ENCODE data around the gene LAMTOR2. TPM values are rescaled to one million over a fixed set of nuclear protein-coding genes. Genes with fewer than 3 reads are reported as not detected.

Gene LAMTOR2
- total RNA-seq (10 to 100 TPM; 20.1 to 66.1 (median 24.9) TPM), polyA plus RNA-seq (10 to 100 TPM; 20.1 to 41.2 TPM)
- long read RNA-seq, donor 1, partial matches to known transcripts, result 0 of 6 reads
- long read RNA-seq, donor 1, other reads (novel, unspliced or antisense), result 0 of 6 reads
- long read RNA-seq, donor 2, transcript LAMTOR2-203 (4 exons, 655 nt), result major isoform, 50 of 67 reads
- long read RNA-seq, donor 2, partial matches to known transcripts, result 12 of 67 reads
- long read RNA-seq, donor 2, other reads (novel, unspliced or antisense), result 0 of 67 reads
- long read RNA-seq, donor 3, transcript LAMTOR2-203 (4 exons, 655 nt), result major isoform, 36 of 43 reads
- long read RNA-seq, donor 3, partial matches to known transcripts, result 2 of 43 reads
- long read RNA-seq, donor 3, other reads (novel, unspliced or antisense), result 1 of 43 reads

GRCh38 chr1:156054500-156055280 lies at the start of gene LAMTOR2:
TSS of gene LAMTOR2 (plus strand) at chr1:156054782. CDS start at chr1:156054890, 108 bp downstream.
- Histone ChIP-seq H3K36me3 (no peaks in the 10 kb centered on the region), H3K27ac (peak within 1 kb of the TSS; percentile 82 to 84), H3K4me3 (peak within 1 kb of the TSS; percentile 83), H3K27me3 (no peaks in the 10 kb centered on the region), H3K9me3 (no peaks in the 10 kb centered on the region), H3K4me1 (ENCODE audit: insufficient read depth) (no peaks in the 10 kb centered on the region)
- peak; percentile 96 to 98 (median 98) for DNase-seq
- intact Hi-C loops (cut with DNase I), result loop anchor here in 1 of 4 donors (2.0 kb wide), 1 partner anchor 26 kb away; no protein-coding TSS in a partner anchor
- WGBS, 3 donors, result 0 to 1% (median 0%) methylated on average over 52 to 53 of the region's 53 CpGs
- TF ChIP-seq EP300 (IDR thresholded peaks at IDR 0.05), result no peak
- TF ChIP-seq CTCF (IDR thresholded peaks at IDR 0.05), result peak in 2 of 3 donors; percentile 8 to 25
- peak; percentile 72 for TF ChIP-seq POLR2A (IDR thresholded peaks at IDR 0.05)

GRCh38 chr1:156004843-156005584 lies 49.6 kb upstream of the LAMTOR2 start:
- TF ChIP-seq POLR2A (IDR thresholded peaks at IDR 0.05) (no peak), CTCF (IDR thresholded peaks at IDR 0.05) (no peak), EP300 (IDR thresholded peaks at IDR 0.05) (no peak)
- no peaks in the 10 kb centered on the region for H3K36me3 ChIP-seq
- DNase-seq, result no peak

GRCh38 chr1:156006666-156007376 lies 47.8 kb upstream of the LAMTOR2 start:
- H3K4me3 ChIP-seq, result no peak overlapping the region
- TF ChIP-seq CTCF (IDR thresholded peaks at IDR 0.05) (no peak), POLR2A (IDR thresholded peaks at IDR 0.05) (no peak), EP300 (IDR thresholded peaks at IDR 0.05) (no peak)
- no peaks in the 10 kb centered on the region for H3K9me3 ChIP-seq
- H3K4me1 ChIP-seq (ENCODE audit: insufficient read depth), result no peaks in the 10 kb centered on the region
- WGBS, 3 donors, result 38 to 54% (median 42%) methylated on average over 7 of the region's 7 CpGs
- H3K27ac ChIP-seq, result no peak overlapping the region
- intact Hi-C loops (cut with DNase I), result no loop called here
- H3K36me3 ChIP-seq, result no peaks in the 10 kb centered on the region
- no peak for DNase-seq
- H3K27me3 ChIP-seq, result no peaks in the 10 kb centered on the region

More at GRCh38 chr1:156004843-156005584, 49.6 kb upstream of the LAMTOR2 start:
- Histone ChIP-seq H3K9me3 (no peaks in the 10 kb centered on the region), H3K4me3 (no peak overlapping the region), H3K27ac (no peak overlapping the region), H3K4me1 (ENCODE audit: insufficient read depth) (no peaks in the 10 kb centered on the region), H3K27me3 (no peaks in the 10 kb centered on the region)
- intact Hi-C loops (cut with DNase I), result no loop called here
- 72 to 79% (median 72%) methylated on average over 4 of the region's 4 CpGs for WGBS, 3 donors
